Mammary epithelial cell (primary cell): ENCODE results near the gene SLC23A1.

ENCODE experiments used
- EZH2 ChIP-seq: IDR thresholded peaks from 2 replicates; pipeline ENCODE4 v1.6.1; 2012; ENCODE audit warnings: low read length, inconsistent platforms, borderline replicate concordance
- TF ChIP-seq, protein P1 (sequence below), 2 donors: IDR thresholded peaks in 1 of 2; conservative IDR thresholded peaks in 1 of 2; 2 replicates each; pipeline ENCODE4 v1.5.1; 2011 to 2012; ENCODE audit warnings: inconsistent platforms in 2 of 2, low read length in 2 of 2, mild to moderate bottlenecking in 2 of 2, control low read depth in 1 of 2, low read depth in 1 of 2; ENCODE audit not compliant: insufficient read depth in 1 of 2; ENCODE audit errors: extremely low read depth in 1 of 2

DNA sequence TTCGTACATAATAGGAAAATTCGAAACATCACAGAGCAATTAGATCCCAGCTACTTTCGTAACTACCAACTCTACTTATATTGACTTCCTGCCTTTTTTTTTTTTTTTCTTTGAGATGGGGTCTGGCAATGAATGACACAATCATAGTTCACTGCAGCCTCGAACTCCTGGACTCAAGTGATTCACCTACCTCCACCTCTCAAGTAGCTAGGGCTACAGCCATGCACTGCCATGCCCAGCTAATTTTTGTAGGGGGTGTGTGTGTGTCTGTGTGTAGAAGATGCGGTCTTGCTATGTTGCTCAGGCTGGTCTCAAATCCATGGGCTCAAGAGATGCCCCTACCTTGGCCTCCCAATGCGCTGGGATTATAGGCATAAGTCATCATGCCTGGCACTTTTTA, 47.3 kb downstream of the SLC23A1 start:
- TF ChIP-seq, protein P1, sequence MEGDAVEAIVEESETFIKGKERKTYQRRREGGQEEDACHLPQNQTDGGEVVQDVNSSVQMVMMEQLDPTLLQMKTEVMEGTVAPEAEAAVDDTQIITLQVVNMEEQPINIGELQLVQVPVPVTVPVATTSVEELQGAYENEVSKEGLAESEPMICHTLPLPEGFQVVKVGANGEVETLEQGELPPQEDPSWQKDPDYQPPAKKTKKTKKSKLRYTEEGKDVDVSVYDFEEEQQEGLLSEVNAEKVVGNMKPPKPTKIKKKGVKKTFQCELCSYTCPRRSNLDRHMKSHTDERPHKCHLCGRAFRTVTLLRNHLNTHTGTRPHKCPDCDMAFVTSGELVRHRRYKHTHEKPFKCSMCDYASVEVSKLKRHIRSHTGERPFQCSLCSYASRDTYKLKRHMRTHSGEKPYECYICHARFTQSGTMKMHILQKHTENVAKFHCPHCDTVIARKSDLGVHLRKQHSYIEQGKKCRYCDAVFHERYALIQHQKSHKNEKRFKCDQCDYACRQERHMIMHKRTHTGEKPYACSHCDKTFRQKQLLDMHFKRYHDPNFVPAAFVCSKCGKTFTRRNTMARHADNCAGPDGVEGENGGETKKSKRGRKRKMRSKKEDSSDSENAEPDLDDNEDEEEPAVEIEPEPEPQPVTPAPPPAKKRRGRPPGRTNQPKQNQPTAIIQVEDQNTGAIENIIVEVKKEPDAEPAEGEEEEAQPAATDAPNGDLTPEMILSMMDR (conservative IDR thresholded peaks at IDR 0.05 in 1 of 2, IDR thresholded peaks at IDR 0.05 in 1 of 2; ENCODE audit: extremely low read depth in 1 of 2, insufficient read depth in 1 of 2, low read depth in 1 of 2, low read length in 2 of 2) = no peak
- TF ChIP-seq EZH2 = no peak
